Spinal cord (tissue), 10 donors: ENCODE results near the gene KLHL29. TPM values are rescaled to one million over a fixed set of nuclear protein-coding genes. Genes with fewer than 3 reads are reported as not detected.
"Not testable (repeated sequence)": the region's sequence is repeated elsewhere in the genome, so short reads cannot be mapped to it uniquely, and the experiment has no call there.

Source experiments
- DNase-seq, 6 donors: peaks; one replicate each; pipeline versions ENCODE4 v3.0.0 to v3.0.0-alpha.2; 2013 to 2015; ENCODE audit warnings: low spot score in 6 of 6, low read depth in 4 of 6
- H3K27ac ChIP-seq: one replicate; pipeline ENCODE4 v1.5.1; 2013; ENCODE audit warnings: low read depth, low read length, control low read depth
- H3K27me3 ChIP-seq: one replicate; pipeline ENCODE4 v1.6.1; 2013; ENCODE audit warnings: low read length; ENCODE audit not compliant: control insufficient read depth, insufficient read depth
- H3K36me3 ChIP-seq: one replicate; pipeline ENCODE4 v1.6.1; 2013; ENCODE audit warnings: low read length; ENCODE audit not compliant: control insufficient read depth, insufficient read depth
- H3K4me1 ChIP-seq: one replicate; pipeline ENCODE4 v1.6.1; 2013; ENCODE audit warnings: low read length; ENCODE audit not compliant: control insufficient read depth, insufficient read depth
- H3K4me3 ChIP-seq: one replicate; pipeline ENCODE4 v1.5.1; 2013; ENCODE audit warnings: low read depth, low read length, control low read depth
- H3K9me3 ChIP-seq: one replicate; pipeline ENCODE4 v1.6.1; 2013; ENCODE audit warnings: low read length; ENCODE audit not compliant: control insufficient read depth, insufficient read depth
- WGBS: methylation state at CpG from one replicate; pipeline ENCODE4 v1.1.5; 2013; ENCODE audit warnings: missing lambda C conversion rate; ENCODE audit not compliant: insufficient coverage; 5-methylcytosine and 5-hydroxymethylcytosine counted together
- long read RNA-seq, 4 donors: transcript quantifications; one replicate each; lab custom pipeline, GENCODE V29; 2026
- polyA plus RNA-seq, 2 donors: library from polyadenylated mRNA; unstranded; fragments of 120-200 nt; gene quantifications; one replicate each; pipeline ENCODE4 v1.2.1, GENCODE V29; 2013; ENCODE audit not compliant: insufficient read length in 2 of 2
- total RNA-seq, 2 donors: library from RNA; depleted of rRNA in 1 of 2; stranded (reverse); fragments of 120-200 nt in 1 of 2; fragments of >200 nt in 1 of 2; gene quantifications; one replicate each; pipeline versions ENCODE4 v1.2.3 to v1.2.4, GENCODE V29; 2013 to 2014
- donor health status: healthy.

The KLHL29 gene
- 10 to 100 TPM in 1 of 2 donors, 1 to 10 TPM in 1; 8.7 to 12.0 TPM for total RNA-seq
- polyA plus RNA-seq, result 10 to 100 TPM; 16.0 to 19.4 TPM
- long read RNA-seq, donor 1, full-length matches to known transcripts, result 2 of 2 reads
- long read RNA-seq, donor 1, partial matches to known transcripts, result 0 of 2 reads
- long read RNA-seq, donor 1, other reads (novel, unspliced or antisense), result 0 of 2 reads
- long read RNA-seq, donor 2, result 0 reads
- long read RNA-seq, donor 3, result 0 reads
- long read RNA-seq, donor 4, result 0 reads

GRCh38 chr2:23384551-23385343, at the start of gene KLHL29:
KLHL29 (plus strand) TSS chr2:23385179; CDS start chr2:23562197, 177,018 bp downstream.
- WGBS, result 2% methylated on average over 90 of the region's 91 CpGs
- peaks cover 24% of the 10 kb centered on the region for H3K27me3 ChIP-seq

GRCh38 chr2:23335550-23335949, 49.4 kb upstream of the KLHL29 start:
- 60% methylated on average over 1 of the region's 2 CpGs for WGBS
- DNase-seq, result no peak
- no peak overlapping the region for H3K4me3 ChIP-seq
- peaks cover 6% of the 10 kb centered on the region for H3K4me1 ChIP-seq
- H3K9me3 ChIP-seq, result no peaks in the 10 kb centered on the region
- no peak overlapping the region for H3K27ac ChIP-seq
- no peaks in the 10 kb centered on the region for H3K27me3 ChIP-seq
- no peaks in the 10 kb centered on the region for H3K36me3 ChIP-seq

More at GRCh38 chr2:23384551-23385343, at the start of gene KLHL29:
- peaks cover 12% of the 10 kb centered on the region for H3K4me1 ChIP-seq
- no peaks in the 10 kb centered on the region for H3K9me3 ChIP-seq
- H3K36me3 ChIP-seq, result no peaks in the 10 kb centered on the region
- H3K27ac ChIP-seq, result no peak within 1 kb of the TSS
- H3K4me3 ChIP-seq, result peak within 1 kb of the TSS; percentile 68
- DNase-seq, result peak in 4 of 6 donors; percentile 61 to 93 (median 78)

- Histone ChIP-seq H3K27ac (no peak overlapping the region), H3K9me3 (no peaks in the 10 kb centered on the region), H3K27me3 (no peaks in the 10 kb centered on the region), H3K4me1 (no peaks in the 10 kb centered on the region), H3K36me3 (no peaks in the 10 kb centered on the region), H3K4me3 (no peak overlapping the region)
- DNase-seq, result peak in 1 of 6 donors; percentile 37
- 66% methylated on average over 3 of the region's 3 CpGs for WGBS
Measured at GRCh38 chr2:23342075-23342474, 42.9 kb upstream of the KLHL29 start.

- DNase-seq, result no peak
- Histone ChIP-seq H3K9me3 (no peaks in the 10 kb centered on the region), H3K27me3 (no peaks in the 10 kb centered on the region), H3K27ac (no peak overlapping the region), H3K4me3 (no peak overlapping the region), H3K4me1 (peaks cover 17% of the 10 kb centered on the region), H3K36me3 (no peaks in the 10 kb centered on the region)
- 100% methylated on average over 3 of the region's 4 CpGs for WGBS
Measured at GRCh38 chr2:23346029-23346428, 39.0 kb upstream of the KLHL29 start.

GRCh38 chr2:23346781-23347180, 38.2 kb upstream of the KLHL29 start:
- no peak overlapping the region for H3K27ac ChIP-seq
- H3K27me3 ChIP-seq, result no peaks in the 10 kb centered on the region
- no peaks in the 10 kb centered on the region for H3K36me3 ChIP-seq
- no peaks in the 10 kb centered on the region for H3K9me3 ChIP-seq
- 96% methylated on average over 8 of the region's 8 CpGs for WGBS
- DNase-seq, result no peak
- H3K4me3 ChIP-seq, result no peak overlapping the region
- peaks cover 24% of the 10 kb centered on the region for H3K4me1 ChIP-seq

- Histone ChIP-seq H3K27ac (no peak overlapping the region), H3K4me1 (peaks cover 30% of the 10 kb centered on the region), H3K27me3 (no peaks in the 10 kb centered on the region), H3K4me3 (no peak overlapping the region), H3K36me3 (no peaks in the 10 kb centered on the region), H3K9me3 (no peaks in the 10 kb centered on the region)
- no peak for DNase-seq
- 88% methylated on average over 17 of the region's 18 CpGs for WGBS
Measured at GRCh38 chr2:23347471-23348092, 37.4 kb upstream of the KLHL29 start.

GRCh38 chr2:23348093-23348481, 36.9 kb upstream of the KLHL29 start:
- not testable (repeated sequence) for H3K27me3 ChIP-seq, H3K27ac ChIP-seq
- WGBS, result 89% methylated on average over 6 of the region's 10 CpGs

GRCh38 chr2:23349508-23349907, 35.5 kb upstream of the KLHL29 start:
- no peaks in the 10 kb centered on the region for H3K36me3 ChIP-seq
- H3K9me3 ChIP-seq, result no peaks in the 10 kb centered on the region
- no peak overlapping the region for H3K4me3 ChIP-seq
- no peaks in the 10 kb centered on the region for H3K27me3 ChIP-seq
- peaks cover 30% of the 10 kb centered on the region for H3K4me1 ChIP-seq
- H3K27ac ChIP-seq, result no peak overlapping the region
- DNase-seq, result no peak
- WGBS, result 94% methylated on average over 5 of the region's 7 CpGs

More at GRCh38 chr2:23348093-23348481, 36.9 kb upstream of the KLHL29 start:
- H3K9me3 ChIP-seq, H3K4me3 ChIP-seq, H3K36me3 ChIP-seq, DNase-seq: not testable (repeated sequence)
- H3K4me1 ChIP-seq, result peaks cover 30% of the 10 kb centered on the region

GRCh38 chr2:23350041-23350791, 34.8 kb upstream of the KLHL29 start:
- Histone ChIP-seq H3K27me3 (no peaks in the 10 kb centered on the region), H3K4me1 (peaks cover 30% of the 10 kb centered on the region), H3K27ac (no peak overlapping the region), H3K36me3 (no peaks in the 10 kb centered on the region), H3K9me3 (no peaks in the 10 kb centered on the region), H3K4me3 (no peak overlapping the region)
- 45% methylated on average over 16 of the region's 16 CpGs for whole genome bisulfite sequencing
- peak in 4 of 6 donors; percentile 25 to 89 (median 47) for DNase-seq
